Loucy (cell line): ENCODE measurements around the gene KANSL1.

ENCODE experiments used
- H2AFZ ChIP-seq: fragments of 200-600 bp; sonication (generic); 2 replicates; pipeline ENCODE4 v1.6.0; 2016; ENCODE audit warnings: antibody characterized with exemption, mild to moderate bottlenecking, low read length, moderate library complexity
- H3F3A ChIP-seq: fragments of 200-600 bp; 2 replicates; pipeline ENCODE4 v1.6.0; 2016; ENCODE audit warnings: antibody characterized with exemption, low read depth, mild to moderate bottlenecking
- H3K27me3 ChIP-seq: fragments of 200-600 bp; sonication (generic); 2 replicates; pipeline ENCODE4 v1.6.1; 2014; ENCODE audit warnings: low read length, mild to moderate bottlenecking; ENCODE audit not compliant: insufficient read depth, poor library complexity, severe bottlenecking
- H3K36me3 ChIP-seq: fragments of 200-600 bp; sonication (generic); 2 replicates; pipeline ENCODE4 v1.6.1; 2016; ENCODE audit warnings: low read length; ENCODE audit not compliant: insufficient read depth
- H3K4me1 ChIP-seq: fragments of 200-600 bp; sonication (generic); 2 replicates; pipeline ENCODE4 v1.5.1; 2014; ENCODE audit warnings: low read length, mild to moderate bottlenecking; ENCODE audit not compliant: insufficient read depth, poor library complexity, severe bottlenecking
- H3K4me2 ChIP-seq: fragments of 200-600 bp; sonication (generic); 2 replicates; pipeline ENCODE4 v1.6.0; 2014; ENCODE audit warnings: antibody characterized with exemption, low read length, low read depth, mild to moderate bottlenecking; ENCODE audit not compliant: poor library complexity, severe bottlenecking
- H3K4me3 ChIP-seq: fragments of 200-600 bp; sonication (generic); 2 replicates; pipeline ENCODE4 v1.5.1; 2014; ENCODE audit warnings: low read length, mild to moderate bottlenecking, mixed read lengths; ENCODE audit not compliant: poor library complexity, severe bottlenecking
- H3K79me2 ChIP-seq: fragments of 200-600 bp; sonication (generic); 2 replicates; pipeline ENCODE4 v1.6.1; 2014; ENCODE audit warnings: low read length; ENCODE audit not compliant: insufficient read depth
- H3K9ac ChIP-seq: fragments of 200-600 bp; sonication (generic); 2 replicates; pipeline ENCODE4 v1.6.0; 2014; ENCODE audit warnings: mild to moderate bottlenecking, low read depth, low read length, moderate library complexity; ENCODE audit not compliant: poor library complexity, severe bottlenecking
- H3K9me2 ChIP-seq: fragments of 200-600 bp; sonication (generic); replicated peaks from 2 replicates; pipeline ENCODE4 v1.6.1; 2016; ENCODE audit warnings: low read depth, low read length, mixed read lengths
- H3K9me3 ChIP-seq: fragments of 200-600 bp; sonication (generic); 2 replicates; pipeline ENCODE4 v1.6.1; 2014; ENCODE audit warnings: mild to moderate bottlenecking, antibody characterized with exemption, low read length, low read depth; ENCODE audit not compliant: insufficient read depth
- H4K20me1 ChIP-seq: fragments of 200-600 bp; sonication (generic); 2 replicates; pipeline ENCODE4 v1.6.0; 2014; ENCODE audit warnings: antibody characterized with exemption, low read length, mild to moderate bottlenecking; ENCODE audit not compliant: insufficient read depth, poor library complexity, severe bottlenecking
- CTCF ChIP-seq: fragments of 200-600 bp; sonication (generic); conservative IDR thresholded peaks from 2 replicates; pipeline ENCODE4 v1.5.1; 2014; ENCODE audit warnings: mild to moderate bottlenecking, antibody characterized with exemption, low read length
- EZH2phosphoT487 ChIP-seq: fragments of 200-600 bp; IDR thresholded peaks from 2 replicates; pipeline ENCODE4 v1.6.1; 2018; ENCODE audit warnings: antibody characterized with exemption, mild to moderate bottlenecking, moderate library complexity, borderline replicate concordance

The KANSL1 gene

GRCh38 chr17:46027048-46027975 is 165.9 kb downstream of the KANSL1 start:
- Histone ChIP-seq H3F3A (no peaks in the 10 kb centered on the region), H3K36me3 (peaks cover 36% of the 10 kb centered on the region; the same call in 1 of the 2 replicates), H2AFZ (no peak overlapping the region), H3K4me3 (no peak overlapping the region), H3K4me2 (no peak overlapping the region), H3K9me3 (no peaks in the 10 kb centered on the region), H3K9ac (no peak overlapping the region), H3K4me1 (no peaks in the 10 kb centered on the region), H3K27me3 (no peaks in the 10 kb centered on the region), H4K20me1 (no peaks in the 10 kb centered on the region), H3K9me2 (no peaks in the 10 kb centered on the region), H3K79me2 (no peaks in the 10 kb centered on the region)
- TF ChIP-seq EZH2phosphoT487 = no peak
- TF ChIP-seq CTCF = no peak

- Histone ChIP-seq H2AFZ (no peak overlapping the region), H3K27me3 (no peaks in the 10 kb centered on the region), H3K9me2 (no peaks in the 10 kb centered on the region), H3K79me2 (no peaks in the 10 kb centered on the region), H3K4me1 (no peaks in the 10 kb centered on the region), H3K4me3 (no peak overlapping the region), H3K36me3 (peaks cover 27% of the 10 kb centered on the region; the same call in 1 of the 2 replicates), H3F3A (no peaks in the 10 kb centered on the region), H3K9me3 (no peaks in the 10 kb centered on the region), H3K4me2 (no peak overlapping the region), H4K20me1 (no peaks in the 10 kb centered on the region), H3K9ac (no peak overlapping the region)
- TF ChIP-seq CTCF = no peak
- TF ChIP-seq EZH2phosphoT487 = no peak
Measured at GRCh38 chr17:46026166-46027047, 166.8 kb downstream of the KANSL1 start.

- H3K9me2 ChIP-seq = no peaks in the 10 kb centered on the region
- H3K4me3 ChIP-seq = no peak overlapping the region
- no peaks in the 10 kb centered on the region for H3F3A ChIP-seq
- H3K9me3 ChIP-seq = no peaks in the 10 kb centered on the region
- H3K36me3 ChIP-seq = peaks cover 19% of the 10 kb centered on the region; the same call in 1 of the 2 replicates
- no peak for TF ChIP-seq CTCF
- H3K4me2 ChIP-seq = no peak overlapping the region
- no peaks in the 10 kb centered on the region for H3K4me1 ChIP-seq
- H3K79me2 ChIP-seq = no peaks in the 10 kb centered on the region
- no peaks in the 10 kb centered on the region for H4K20me1 ChIP-seq
- no peak overlapping the region for H3K9ac ChIP-seq
- no peak overlapping the region for H2AFZ ChIP-seq
- no peaks in the 10 kb centered on the region for H3K27me3 ChIP-seq
Measured at GRCh38 chr17:46025510-46026165, 167.6 kb downstream of the KANSL1 start.
